Tibial nerve (tissue), 4 donors: ENCODE data around the gene MMP14. TPM values are rescaled to one million over a fixed set of nuclear protein-coding genes. Genes with fewer than 3 reads are reported as not detected.

ENCODE experiments used
- DNase-seq, 2 donors: peaks; one replicate each; pipeline ENCODE4 v3.0.0-alpha.2; 2019; ENCODE audit warnings: low spot score in 2 of 2
- H3K27ac ChIP-seq, 4 donors: fragments of 200-600 bp; sonication (generic) in 3 of 4; one replicate each; pipeline ENCODE4 v1.5.1; 2017 to 2019; ENCODE audit warnings: mild to moderate bottlenecking in 1 of 4
- H3K27me3 ChIP-seq, 2 donors: fragments of 200-600 bp; sonication (generic) in 1 of 2; one replicate each; pipeline versions ENCODE4 v1.5.1 to v1.6.0; 2017 to 2019
- H3K36me3 ChIP-seq, 3 donors: fragments of 200-600 bp; sonication (generic); one replicate each; pipeline ENCODE4 v1.5.1; 2018 to 2019
- H3K4me1 ChIP-seq, 4 donors: fragments of 200-600 bp; sonication (generic) in 3 of 4; one replicate each; pipeline ENCODE4 v1.5.1; 2017 to 2019
- H3K4me3 ChIP-seq, 4 donors: fragments of 200-600 bp; sonication (generic) in 3 of 4; one replicate each; pipeline ENCODE4 v1.5.1; 2017 to 2019; ENCODE audit warnings: mild to moderate bottlenecking in 1 of 4, moderate library complexity in 1 of 4
- H3K9me3 ChIP-seq, 4 donors: fragments of 200-600 bp; sonication (generic) in 3 of 4; one replicate each; pipeline ENCODE4 v1.5.1; 2017 to 2019
- EP300 ChIP-seq, 2 donors: sonication (generic); formaldehyde crosslinking; IDR thresholded peaks; one replicate each; pipeline ENCODE4 v1.6.1; 2017; ENCODE audit warnings: antibody characterized with exemption in 2 of 2, mild to moderate bottlenecking in 1 of 2
- POLR2A ChIP-seq, 2 donors: fragments of 450-650 bp; IDR thresholded peaks; one replicate each; pipeline ENCODE4 v1.6.1; 2017; ENCODE audit warnings: antibody characterized with exemption in 2 of 2, mild to moderate bottlenecking in 2 of 2, moderate library complexity in 2 of 2
- WGBS, 2 donors: methylation state at CpG; one replicate each; pipeline ENCODE4 v1.1.5; 2018; 5-methylcytosine and 5-hydroxymethylcytosine counted together
- total RNA-seq, 4 donors: library from RNA; depleted of rRNA; stranded (reverse); fragments of >200 nt; gene quantifications; one replicate each; pipeline ENCODE4 v1.1.0, GENCODE V29; 2016
- TF ChIP-seq, protein P1 (sequence below), 5 experiments: fragments of 200-600 bp in 3 of 5; fragments of 450-650 bp in 2 of 5; sonication (generic) in 3 of 5; IDR thresholded peaks; one replicate each; pipeline ENCODE4 v1.5.1; 2016 to 2019; ENCODE audit warnings: antibody characterized with exemption in 5 of 5, mild to moderate bottlenecking in 3 of 5, moderate library complexity in 2 of 5

The MMP14 gene
- total RNA-seq, 4 donors from 2014 or later, result 101 to 222 (median 145) TPM

- Histone ChIP-seq H3K27ac (peak overlapping the region in 2 of 4 donors; percentile 67 to 76), H3K27me3 (no peaks in the 10 kb centered on the region), H3K9me3 (no peaks in the 10 kb centered on the region), H3K4me3 (peak overlapping the region; percentile 39 to 65 (median 52)), H3K36me3 (peaks cover 0 to 3% (median 0%) of the 10 kb centered on the region in 3 donors), H3K4me1 (peaks cover 0 to 39% (median 15%) of the 10 kb centered on the region in 4 donors)
- WGBS, 2 donors, result 22 to 28% methylated on average over 11 of the region's 11 CpGs
- DNase-seq, result peak in 1 of 2 donors; percentile 25
- TF ChIP-seq, protein P1, sequence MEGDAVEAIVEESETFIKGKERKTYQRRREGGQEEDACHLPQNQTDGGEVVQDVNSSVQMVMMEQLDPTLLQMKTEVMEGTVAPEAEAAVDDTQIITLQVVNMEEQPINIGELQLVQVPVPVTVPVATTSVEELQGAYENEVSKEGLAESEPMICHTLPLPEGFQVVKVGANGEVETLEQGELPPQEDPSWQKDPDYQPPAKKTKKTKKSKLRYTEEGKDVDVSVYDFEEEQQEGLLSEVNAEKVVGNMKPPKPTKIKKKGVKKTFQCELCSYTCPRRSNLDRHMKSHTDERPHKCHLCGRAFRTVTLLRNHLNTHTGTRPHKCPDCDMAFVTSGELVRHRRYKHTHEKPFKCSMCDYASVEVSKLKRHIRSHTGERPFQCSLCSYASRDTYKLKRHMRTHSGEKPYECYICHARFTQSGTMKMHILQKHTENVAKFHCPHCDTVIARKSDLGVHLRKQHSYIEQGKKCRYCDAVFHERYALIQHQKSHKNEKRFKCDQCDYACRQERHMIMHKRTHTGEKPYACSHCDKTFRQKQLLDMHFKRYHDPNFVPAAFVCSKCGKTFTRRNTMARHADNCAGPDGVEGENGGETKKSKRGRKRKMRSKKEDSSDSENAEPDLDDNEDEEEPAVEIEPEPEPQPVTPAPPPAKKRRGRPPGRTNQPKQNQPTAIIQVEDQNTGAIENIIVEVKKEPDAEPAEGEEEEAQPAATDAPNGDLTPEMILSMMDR (IDR thresholded peaks at IDR 0.05), result no peak
- no peak for TF ChIP-seq EP300 (IDR thresholded peaks at IDR 0.05)
- no peak for TF ChIP-seq POLR2A (IDR thresholded peaks at IDR 0.05)
These were observed 51.0 kb downstream of the MMP14 start for GRCh38 chr14:22887260-22887989.

GRCh38 chr14:22887990-22888378 lies 51.6 kb downstream of the MMP14 start:
- peak overlapping the region in 1 of 4 donors; percentile 61 for H3K4me3 ChIP-seq
- TF ChIP-seq EP300 (IDR thresholded peaks at IDR 0.05) (no peak), POLR2A (IDR thresholded peaks at IDR 0.05) (no peak)
- TF ChIP-seq, protein P1 (IDR thresholded peaks at IDR 0.05), result no peak
- WGBS, 2 donors, result 88 to 100% methylated on average over 2 to 4 of the region's 5 CpGs
- no peak for DNase-seq
- peaks cover 0 to 6% (median 0%) of the 10 kb centered on the region in 3 donors for H3K36me3 ChIP-seq
- no peaks in the 10 kb centered on the region for H3K9me3 ChIP-seq
- peak overlapping the region in 1 of 4 donors; percentile 76 for H3K27ac ChIP-seq
- H3K27me3 ChIP-seq, result no peaks in the 10 kb centered on the region
- peaks cover 0 to 33% (median 10%) of the 10 kb centered on the region in 4 donors for H3K4me1 ChIP-seq

DNA sequence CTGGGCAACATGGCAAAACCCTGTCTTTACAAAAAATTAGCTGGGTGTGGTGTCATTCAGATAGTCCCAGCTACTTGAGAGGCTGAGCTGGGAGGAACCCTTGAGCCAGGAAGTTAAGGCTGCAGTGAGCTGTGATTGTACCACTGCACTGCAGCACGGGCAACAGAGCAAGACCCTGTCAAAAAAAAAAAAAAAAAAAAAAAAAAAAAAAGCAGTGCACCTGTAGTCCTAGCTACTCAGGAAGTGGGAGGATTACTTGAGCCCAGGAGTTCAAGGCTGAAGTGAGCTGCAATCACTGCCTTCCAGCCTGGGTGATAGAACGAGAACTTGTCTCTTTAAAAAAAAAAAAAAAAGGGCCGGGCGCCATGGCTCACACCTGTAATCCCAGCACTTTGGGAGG lies 52.3 kb downstream of the MMP14 start:
- TF ChIP-seq, protein P1 (IDR thresholded peaks at IDR 0.05), result no peak
- TF ChIP-seq EP300 (IDR thresholded peaks at IDR 0.05) (no peak), POLR2A (IDR thresholded peaks at IDR 0.05) (no peak)
- H3K27ac ChIP-seq, result peak overlapping the region in 1 of 4 donors; percentile 76
- H3K9me3 ChIP-seq, result no peaks in the 10 kb centered on the region
- no peak overlapping the region for H3K4me3 ChIP-seq
- peaks cover 0 to 6% (median 0%) of the 10 kb centered on the region in 3 donors for H3K36me3 ChIP-seq
- DNase-seq, result no peak
- H3K4me1 ChIP-seq, result peaks cover 0 to 26% (median 8%) of the 10 kb centered on the region in 4 donors
- no peaks in the 10 kb centered on the region for H3K27me3 ChIP-seq
- WGBS, 2 donors, result 82% methylated on average over 4 of the region's 4 CpGs

- H3K4me3 ChIP-seq, result no peak overlapping the region
- no peak overlapping the region for H3K27ac ChIP-seq
- no peaks in the 10 kb centered on the region for H3K27me3 ChIP-seq
- DNase-seq, result no peak
- peaks cover 0 to 6% (median 0%) of the 10 kb centered on the region in 3 donors for H3K36me3 ChIP-seq
- no peaks in the 10 kb centered on the region for H3K9me3 ChIP-seq
- WGBS, 2 donors, result 82 to 83% methylated on average over 1 of the region's 1 CpG
- H3K4me1 ChIP-seq, result peaks cover 0 to 25% (median 8%) of the 10 kb centered on the region in 4 donors
- TF ChIP-seq EP300 (IDR thresholded peaks at IDR 0.05) (no peak), POLR2A (IDR thresholded peaks at IDR 0.05) (no peak)
- TF ChIP-seq, protein P1 (IDR thresholded peaks at IDR 0.05), result no peak
These were observed 54.0 kb downstream of the MMP14 start for GRCh38 chr14:22890416-22890815.

DNA sequence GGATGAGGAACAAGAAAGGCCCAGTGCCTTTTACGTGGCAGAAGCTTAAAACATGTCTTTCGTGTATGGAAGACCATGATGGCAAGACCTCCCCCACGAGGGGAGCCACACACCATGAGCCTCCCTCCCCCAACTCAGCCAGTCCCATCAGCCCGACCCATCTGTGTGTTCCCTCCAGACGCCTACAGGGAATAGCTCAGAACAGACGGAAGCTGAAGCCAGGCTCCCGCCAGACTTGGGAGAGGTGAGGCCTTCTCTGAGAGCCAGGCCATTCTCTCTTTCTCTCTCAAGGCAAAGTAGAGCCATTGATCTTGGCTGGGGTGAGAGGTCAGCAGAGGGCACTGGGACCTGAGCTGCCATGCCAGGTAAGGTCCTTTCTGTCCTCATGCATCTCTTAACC lies 56.1 kb downstream of the MMP14 start:
- Histone ChIP-seq H3K27me3 (no peaks in the 10 kb centered on the region), H3K27ac (no peak overlapping the region), H3K4me1 (peaks cover 0 to 10% (median 5%) of the 10 kb centered on the region in 4 donors), H3K4me3 (no peak overlapping the region), H3K9me3 (no peaks in the 10 kb centered on the region), H3K36me3 (peaks cover 0 to 12% (median 0%) of the 10 kb centered on the region in 3 donors)
- 66 to 68% methylated on average over 7 of the region's 7 CpGs for WGBS, 2 donors
- TF ChIP-seq, protein P1 (IDR thresholded peaks at IDR 0.05), result no peak
- no peak for TF ChIP-seq POLR2A (IDR thresholded peaks at IDR 0.05)
- no peak for DNase-seq
